Trophoblast cell (in vitro differentiated cells and primary cell): Measurements from ENCODE around the gene ATP12A.

Experiments used
- DNase-seq, 2 donors: peaks; one replicate each; pipeline ENCODE4 v3.0.0-alpha.2; 2016
- H2AFZ ChIP-seq: 2 replicates; pipeline ENCODE4 v1.6.1; 2013; ENCODE audit warnings: low read length, moderate library complexity, mild to moderate bottlenecking; ENCODE audit not compliant: insufficient read depth, poor library complexity
- H2AK5ac ChIP-seq: 2 replicates; pipeline ENCODE4 v1.6.1; 2013; ENCODE audit warnings: mild to moderate bottlenecking, low read length
- H2BK120ac ChIP-seq: 2 replicates; pipeline ENCODE4 v1.6.1; 2013; ENCODE audit warnings: low read length, mild to moderate bottlenecking, moderate library complexity; ENCODE audit not compliant: insufficient read depth, poor library complexity
- H2BK12ac ChIP-seq: 2 replicates; pipeline ENCODE4 v1.6.1; 2013; ENCODE audit warnings: mild to moderate bottlenecking, low read length, moderate library complexity
- H2BK5ac ChIP-seq: 2 replicates; pipeline ENCODE4 v1.6.1; 2013; ENCODE audit warnings: low read length, low read depth, moderate library complexity, mild to moderate bottlenecking; ENCODE audit not compliant: poor library complexity
- H3K14ac ChIP-seq: 2 replicates; pipeline ENCODE4 v1.6.1; 2013; ENCODE audit warnings: mild to moderate bottlenecking, low read length
- H3K18ac ChIP-seq: 2 replicates; pipeline ENCODE4 v1.6.1; 2013; ENCODE audit warnings: mild to moderate bottlenecking, low read length
- H3K23ac ChIP-seq: 2 replicates; pipeline ENCODE4 v1.6.1; 2013; ENCODE audit warnings: low read length
- H3K27ac ChIP-seq: 2 replicates; pipeline ENCODE4 v1.5.1; 2013; ENCODE audit warnings: low read depth, mild to moderate bottlenecking, inconsistent platforms, low read length, moderate library complexity
- H3K27me3 ChIP-seq: 2 replicates; pipeline ENCODE4 v1.6.1; 2013; ENCODE audit warnings: inconsistent platforms, mild to moderate bottlenecking, low read length, moderate library complexity; ENCODE audit not compliant: insufficient read depth
- H3K36me3 ChIP-seq, 2 experiments: 1 replicate in 1 of 2; 2 replicates in 1 of 2; pipeline ENCODE4 v1.6.1; 2013; ENCODE audit warnings: low read length in 2 of 2, mild to moderate bottlenecking in 2 of 2, moderate library complexity in 1 of 2; ENCODE audit not compliant: insufficient read depth in 2 of 2, control insufficient read depth in 1 of 2
- H3K4ac ChIP-seq: 2 replicates; pipeline ENCODE4 v1.6.1; 2013; ENCODE audit warnings: low read depth, mild to moderate bottlenecking, low read length, moderate library complexity
- H3K4me1 ChIP-seq, 2 experiments: 1 replicate in 1 of 2; 2 replicates in 1 of 2; pipeline ENCODE4 v1.6.1; 2013; ENCODE audit warnings: low read length in 2 of 2, mild to moderate bottlenecking in 2 of 2, moderate library complexity in 1 of 2; ENCODE audit not compliant: insufficient read depth in 2 of 2, control insufficient read depth in 1 of 2
- H3K4me2 ChIP-seq: 2 replicates; pipeline ENCODE4 v1.6.1; 2013; ENCODE audit warnings: inconsistent platforms, mild to moderate bottlenecking, low read length, moderate library complexity
- H3K4me3 ChIP-seq: 2 replicates; pipeline ENCODE4 v1.5.1; 2013; ENCODE audit warnings: mild to moderate bottlenecking, low read depth, low read length, inconsistent platforms
- H3K79me1 ChIP-seq: one replicate; pipeline ENCODE4 v1.6.1; 2013; ENCODE audit warnings: low read length
- H3K79me2 ChIP-seq: 2 replicates; pipeline ENCODE4 v1.6.1; 2013; ENCODE audit warnings: low read length, mild to moderate bottlenecking; ENCODE audit not compliant: control insufficient read depth, insufficient read depth, poor library complexity
- H3K9ac ChIP-seq: 2 replicates; pipeline ENCODE4 v1.6.1; 2013; ENCODE audit warnings: mild to moderate bottlenecking, low read length
- H3K9me3 ChIP-seq: 2 replicates; pipeline ENCODE4 v1.6.1; 2013; ENCODE audit warnings: low read depth, mild to moderate bottlenecking, control low read depth, inconsistent platforms, low read length; ENCODE audit not compliant: insufficient read depth
- H4K12ac ChIP-seq: 2 replicates; pipeline ENCODE4 v1.6.1; 2013; ENCODE audit warnings: low read depth, mild to moderate bottlenecking, low read length, moderate library complexity
- H4K8ac ChIP-seq: 2 replicates; pipeline ENCODE4 v1.6.1; 2013; ENCODE audit warnings: low read depth, mild to moderate bottlenecking, low read length, moderate library complexity
- H4K91ac ChIP-seq: one replicate; pipeline ENCODE4 v1.6.1; 2013; ENCODE audit warnings: low read depth, mild to moderate bottlenecking, low read length, moderate library complexity
- WGBS: extraction: QIAGEN DNeasy Blood & Tissue Kit; methylation state at CpG from one replicate; pipeline ENCODE4 v1.1.7; 2013; ENCODE audit warnings: missing lambda C conversion rate; ENCODE audit not compliant: insufficient read length, insufficient coverage; ENCODE audit errors: extremely low coverage; 5-methylcytosine and 5-hydroxymethylcytosine counted together

The ATP12A gene

GRCh38 chr13:24688111-24688510 lies 7.9 kb downstream of the ATP12A start:
- H2AFZ ChIP-seq = no peak overlapping the region
- H3K79me1 ChIP-seq = no peaks in the 10 kb centered on the region
- no peak overlapping the region for H2BK5ac ChIP-seq
- H3K27me3 ChIP-seq = no peaks in the 10 kb centered on the region
- H4K8ac ChIP-seq = no peak overlapping the region
- no peak overlapping the region for H3K4ac ChIP-seq
- peaks cover 6 to 9% of the 10 kb centered on the region in 2 experiments for H3K4me1 ChIP-seq
- H2BK12ac ChIP-seq = no peak overlapping the region
- H3K79me2 ChIP-seq = no peaks in the 10 kb centered on the region
- H3K4me2 ChIP-seq = no peak overlapping the region
- H3K23ac ChIP-seq = no peak overlapping the region
- no peaks in the 10 kb centered on the region for H3K36me3 ChIP-seq
- H4K12ac ChIP-seq = no peak overlapping the region
- no peak overlapping the region for H2AK5ac ChIP-seq
- WGBS = no CpG with 5 or more reads among the region's 10 CpGs
- H3K9ac ChIP-seq = no peak overlapping the region
- H4K91ac ChIP-seq = no peak overlapping the region
- H3K18ac ChIP-seq = no peak overlapping the region
- no peak overlapping the region for H3K4me3 ChIP-seq
- H3K9me3 ChIP-seq = no peaks in the 10 kb centered on the region
- DNase-seq = no peak
- no peak overlapping the region for H3K27ac ChIP-seq
- H3K14ac ChIP-seq = no peak overlapping the region
- H2BK120ac ChIP-seq = no peak overlapping the region

- H3K18ac ChIP-seq = no peak overlapping the region
- no peak overlapping the region for H2BK5ac ChIP-seq
- H3K27ac ChIP-seq = no peak overlapping the region
- H4K8ac ChIP-seq = no peak overlapping the region
- peak in 1 of 2 donors; percentile 52 for DNase-seq
- H3K4me3 ChIP-seq = no peak overlapping the region
- no peak overlapping the region for H2BK120ac ChIP-seq
- no peak overlapping the region for H3K9ac ChIP-seq
- H3K9me3 ChIP-seq = no peaks in the 10 kb centered on the region
- H4K12ac ChIP-seq = no peak overlapping the region
- no peak overlapping the region for H2AFZ ChIP-seq
- no peak overlapping the region for H2AK5ac ChIP-seq
- H3K79me2 ChIP-seq = no peaks in the 10 kb centered on the region
- H3K4me2 ChIP-seq = no peak overlapping the region
- no peak overlapping the region for H2BK12ac ChIP-seq
- no peak overlapping the region for H3K4ac ChIP-seq
- no CpG with 5 or more reads among the region's 11 CpGs for WGBS
- H3K14ac ChIP-seq = no peak overlapping the region
- H3K79me1 ChIP-seq = no peaks in the 10 kb centered on the region
- no peaks in the 10 kb centered on the region for H3K36me3 ChIP-seq
- no peak overlapping the region for H4K91ac ChIP-seq
- H3K23ac ChIP-seq = no peak overlapping the region
- H3K27me3 ChIP-seq = no peaks in the 10 kb centered on the region
- H3K4me1 ChIP-seq = peaks cover 6 to 9% of the 10 kb centered on the region in 2 experiments
These were observed 8.7 kb downstream of the ATP12A start for GRCh38 chr13:24688950-24689349.

GRCh38 chr13:24691381-24691780 lies 11.2 kb downstream of the ATP12A start:
- Histone ChIP-seq H3K18ac (no peak overlapping the region), H3K23ac (no peak overlapping the region), H3K4me1 (peaks cover 6 to 8% of the 10 kb centered on the region in 2 experiments), H3K4me3 (no peak overlapping the region), H3K14ac (no peak overlapping the region), H3K27me3 (no peaks in the 10 kb centered on the region), H3K9ac (no peak overlapping the region), H2BK5ac (no peak overlapping the region), H3K4me2 (no peak overlapping the region), H2BK120ac (no peak overlapping the region), H4K12ac (no peak overlapping the region), H3K79me2 (no peaks in the 10 kb centered on the region), H3K9me3 (no peaks in the 10 kb centered on the region), H3K27ac (no peak overlapping the region), H4K8ac (no peak overlapping the region), H2BK12ac (no peak overlapping the region), H4K91ac (no peak overlapping the region), H2AK5ac (no peak overlapping the region), H2AFZ (no peak overlapping the region), H3K36me3 (no peaks in the 10 kb centered on the region), H3K4ac (no peak overlapping the region), H3K79me1 (no peaks in the 10 kb centered on the region)
- peak; percentile 40 to 91 for DNase-seq
- WGBS = no CpG with 5 or more reads among the region's 5 CpGs

- H3K18ac ChIP-seq = no peak overlapping the region
- H3K79me2 ChIP-seq = no peaks in the 10 kb centered on the region
- H2BK12ac ChIP-seq = no peak overlapping the region
- H4K91ac ChIP-seq = no peak overlapping the region
- no peaks in the 10 kb centered on the region for H3K27me3 ChIP-seq
- no peak overlapping the region for H2AFZ ChIP-seq
- no peak overlapping the region for H3K27ac ChIP-seq
- no peak overlapping the region for H3K14ac ChIP-seq
- H3K4me1 ChIP-seq = peaks cover 6 to 8% of the 10 kb centered on the region in 2 experiments
- H4K12ac ChIP-seq = no peak overlapping the region
- no peaks in the 10 kb centered on the region for H3K79me1 ChIP-seq
- no peak overlapping the region for H2AK5ac ChIP-seq
- H3K36me3 ChIP-seq = no peaks in the 10 kb centered on the region
- DNase-seq = no peak
- no peak overlapping the region for H3K4me2 ChIP-seq
- H3K4me3 ChIP-seq = no peak overlapping the region
- H2BK5ac ChIP-seq = no peak overlapping the region
- no peaks in the 10 kb centered on the region for H3K9me3 ChIP-seq
- no peak overlapping the region for H4K8ac ChIP-seq
- H3K4ac ChIP-seq = no peak overlapping the region
- no peak overlapping the region for H2BK120ac ChIP-seq
- no peak overlapping the region for H3K9ac ChIP-seq
- H3K23ac ChIP-seq = no peak overlapping the region
- no CpG with 5 or more reads among the region's 4 CpGs for WGBS
These were observed 12.4 kb downstream of the ATP12A start for GRCh38 chr13:24692561-24692960.
